AG04449 (cell line): ENCODE data around the gene SYNCRIP.
"Not testable (repeated sequence)": the region's sequence is repeated elsewhere in the genome, so short reads cannot be mapped to it uniquely, and the experiment has no call there.

Experiments used
- CTCF ChIA-PET: fragments of 350-600 bp; formaldehyde crosslinking; extraction: SDS; loops from one replicate; lab custom pipeline; 2021; ENCODE audit warnings: antibody characterized with exemption; lab: Yijun Ruan, JAX
- POLR2A ChIA-PET: fragments of 400-600, 350-600 bp; formaldehyde crosslinking; extraction: SDS; loops from one replicate; lab custom pipeline; 2020; ENCODE audit warnings: antibody characterized with exemption, inconsistent platforms; lab: Yijun Ruan, JAX
- DNase-seq: peaks from one replicate; pipeline ENCODE4 v3.0.0-alpha.2; 2010; ENCODE audit warnings: low read depth, low spot score
- H3K4me3 ChIP-seq: 2 replicates; pipeline ENCODE4 v1.5.1; 2011; ENCODE audit warnings: low read depth, mild to moderate bottlenecking, control low read depth, low read length
- CTCF ChIP-seq: IDR thresholded peaks from one replicate; pipeline ENCODE4 v1.5.1; 2011; ENCODE audit warnings: mild to moderate bottlenecking, moderate library complexity, low read length, control low read depth, inconsistent platforms; ENCODE audit not compliant: insufficient read depth; ENCODE audit errors: missing control alignments

SYNCRIP gene

GRCh38 chr6:85642774-85643536, at the start of gene SYNCRIP:
TSS of gene SYNCRIP (minus strand) at chr6:85642886. CDS start at chr6:85641439, 1,447 bp downstream.
- peak; percentile 86 for DNase-seq
- CTCF ChIA-PET, result interaction anchor here (1.2 to 1.4 kb wide), 2 partner anchors 10 to 288 kb away, joined by 3 read pairs; no protein-coding TSS in a partner anchor
- POLR2A ChIA-PET, result interaction anchor here (0.7 to 9.2 kb wide), 14 partner anchors 9 to 1590 kb away, joined by 3 to 337 read pairs (median 4); partner anchors contain the start of genes NT5E and SNX14
- TF ChIP-seq CTCF, result no peak
- H3K4me3 ChIP-seq, result peak within 1 kb of the TSS; percentile 99

GRCh38 chr6:85691478-85691877, 48.8 kb upstream of the SYNCRIP start:
- ChIA-PET CTCF (no interaction called here), POLR2A (no interaction called here)
- H3K4me3 ChIP-seq, result no peak overlapping the region
- no peak for TF ChIP-seq CTCF
- no peak for DNase-seq

DNA sequence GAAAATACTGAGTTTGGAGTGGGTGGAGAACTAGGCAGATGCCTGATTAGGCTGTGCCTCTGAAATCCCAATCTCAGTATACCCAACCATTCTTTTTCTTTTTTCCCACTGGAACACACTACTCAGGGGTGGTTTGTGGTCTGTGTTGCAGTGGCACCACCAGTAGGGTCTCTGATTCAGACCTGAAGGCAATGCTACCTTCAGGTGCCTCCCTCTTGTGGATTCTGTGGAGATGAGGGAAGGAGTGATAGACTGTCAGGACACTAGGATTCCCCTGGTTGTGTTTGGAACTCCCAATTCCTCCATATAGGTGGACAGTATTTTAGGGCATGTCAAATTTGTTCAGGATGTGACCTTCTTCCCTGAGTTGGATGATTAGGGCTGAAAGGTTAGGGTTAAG, 47.4 kb upstream of the SYNCRIP start:
- ChIA-PET CTCF (no interaction called here), POLR2A (no interaction called here)
- TF ChIP-seq CTCF, result no peak
- DNase-seq, result no peak
- H3K4me3 ChIP-seq, result no peak overlapping the region

GRCh38 chr6:85685713-85686112, 43.0 kb upstream of the SYNCRIP start:
- ChIA-PET CTCF (no interaction called here), POLR2A (no interaction called here)
- H3K4me3 ChIP-seq, result no peak overlapping the region
- no peak for DNase-seq
- no peak for TF ChIP-seq CTCF

DNA sequence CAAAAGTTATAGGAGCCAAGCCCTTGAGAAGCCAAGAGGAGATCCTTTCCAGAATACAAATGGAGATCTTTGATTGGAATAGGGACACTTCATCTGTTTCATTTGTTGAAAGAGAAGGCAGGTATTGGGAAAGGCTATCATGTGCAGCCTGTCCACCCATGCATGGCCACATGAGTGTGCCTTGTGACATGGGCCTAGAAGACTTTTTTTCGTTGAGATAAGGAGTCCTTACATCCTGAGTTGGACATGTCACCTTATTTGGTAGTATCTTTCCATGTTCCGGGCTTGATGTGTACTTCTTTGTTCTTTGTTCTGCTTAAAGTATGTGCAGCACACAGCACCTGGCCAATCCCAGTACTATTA, 42.1 kb upstream of the SYNCRIP start:
- TF ChIP-seq CTCF, result no peak
- CTCF ChIA-PET, result no interaction called here
- no peak overlapping the region for H3K4me3 ChIP-seq
- POLR2A ChIA-PET, result no interaction called here
- no peak for DNase-seq

DNA sequence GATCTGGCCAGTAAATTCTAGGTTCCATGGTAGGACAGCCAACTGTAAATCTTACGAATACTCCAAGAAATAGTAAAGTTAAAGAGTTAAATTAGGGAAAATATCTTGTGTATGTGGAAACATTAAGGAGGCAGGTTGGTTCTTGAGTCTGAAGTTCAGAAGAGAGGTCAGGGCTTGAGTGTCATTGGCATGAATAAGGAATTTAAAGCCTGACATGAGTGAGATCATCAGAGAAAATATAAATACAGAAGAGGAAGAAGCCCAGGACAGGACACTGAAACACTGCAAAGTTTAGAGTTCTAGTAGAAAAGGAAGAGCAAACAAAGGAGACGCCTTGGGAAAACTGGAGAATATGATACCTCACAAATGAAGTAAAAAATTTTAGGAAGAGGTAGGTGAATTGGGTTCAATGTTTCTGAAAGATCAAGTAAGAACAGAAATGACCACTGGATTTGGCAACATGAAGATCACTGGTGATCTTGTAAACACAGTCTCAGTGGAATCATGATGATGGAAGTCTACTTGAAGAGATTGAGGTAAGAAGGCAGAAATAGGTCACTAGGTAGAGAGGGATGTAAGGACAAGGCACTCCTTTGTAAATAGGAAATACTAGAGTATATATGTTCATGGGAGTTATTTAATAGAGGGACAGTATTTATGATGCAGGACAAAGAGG, 41.6 kb upstream of the SYNCRIP start:
- H3K4me3 ChIP-seq, result no peak overlapping the region
- TF ChIP-seq CTCF, result no peak
- ChIA-PET CTCF (no interaction called here), POLR2A (no interaction called here)
- no peak for DNase-seq

DNA sequence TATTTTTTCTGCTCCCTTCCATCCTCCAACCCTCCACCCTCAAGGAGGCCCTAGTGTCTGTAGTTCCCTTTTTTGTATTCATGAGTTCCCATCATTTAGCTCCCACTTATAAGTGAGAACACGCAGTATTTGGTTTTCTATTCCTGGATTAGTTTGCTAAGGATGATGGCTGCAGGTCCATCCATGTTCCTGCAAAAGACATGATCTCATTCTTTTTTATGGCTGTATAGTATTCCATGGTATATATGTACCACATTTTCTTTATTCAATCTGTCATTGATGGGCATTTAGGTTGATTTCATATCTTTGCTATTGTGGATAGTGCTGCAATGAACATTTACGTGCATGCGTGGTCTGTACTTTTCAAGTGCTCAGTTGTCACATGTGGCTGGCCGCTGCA, 39.2 kb upstream of the SYNCRIP start:
- CTCF ChIA-PET, DNase-seq, H3K4me3 ChIP-seq, POLR2A ChIA-PET: not testable (repeated sequence)
